HEK293 (cell line): ENCODE results near the gene SLCO4A1.
A peak's percentile ranks its signal among the peaks of the same experiment; 100 is the strongest.

ENCODE experiments used
- CTCF ChIA-PET: fragments of 350-600 bp; formaldehyde crosslinking; extraction: SDS; loops from one replicate; lab custom pipeline; 2021; ENCODE audit warnings: antibody characterized with exemption; lab: Yijun Ruan, JAX
- POLR2A ChIA-PET: fragments of 300-600 bp; formaldehyde crosslinking; extraction: SDS; loops from one replicate; lab custom pipeline; 2020; ENCODE audit warnings: antibody characterized with exemption, inconsistent platforms; lab: Yijun Ruan, JAX
- H3K27ac ChIP-seq: fragments of 200-500 bp; sonication (Bioruptor generic); 2 replicates; pipeline ENCODE4 v1.5.1; 2014; ENCODE audit warnings: low read depth, low read length, control low read depth, inconsistent platforms; ENCODE audit errors: extremely low read depth
- H3K36me3 ChIP-seq, 2 experiments: fragments of 200-500 bp in 1 of 2; sonication (Bioruptor generic) in 1 of 2; 1 replicate in 1 of 2; 2 replicates in 1 of 2; pipeline ENCODE4 v1.5.1; 2014 to 2017; ENCODE audit warnings: inconsistent platforms in 2 of 2, low read length in 2 of 2; ENCODE audit not compliant: control insufficient read depth in 2 of 2, insufficient read depth in 1 of 2
- H3K4me1 ChIP-seq: fragments of 200-500 bp; sonication (Bioruptor generic); 2 replicates; pipeline ENCODE4 v1.5.1; 2014; ENCODE audit warnings: mild to moderate bottlenecking, low read length, inconsistent platforms; ENCODE audit not compliant: control insufficient read depth, insufficient read depth
- H3K4me3 ChIP-seq: 2 replicates; pipeline ENCODE4 v1.5.1; 2011; ENCODE audit warnings: low read depth, mild to moderate bottlenecking, control low read depth, low read length, moderate library complexity
- H3K9me3 ChIP-seq: fragments of 200-500 bp; sonication (Bioruptor generic); 2 replicates; pipeline ENCODE4 v1.5.1; 2014; ENCODE audit warnings: low read depth, low read length, inconsistent platforms; ENCODE audit not compliant: control insufficient read depth, insufficient read depth
- AEBP2 ChIP-seq: fragments of 450-650 bp; formaldehyde crosslinking; IDR thresholded peaks from 2 replicates; pipeline ENCODE4 v1.5.1; 2016; ENCODE audit warnings: missing biosample characterization, missing genetic modification characterization, borderline replicate concordance
- FEZF1 ChIP-seq: fragments of 450-650 bp; formaldehyde crosslinking; IDR thresholded peaks from 2 replicates; pipeline ENCODE4 v1.5.1; 2016; ENCODE audit warnings: missing biosample characterization, missing genetic modification characterization
- GLIS2 ChIP-seq: fragments of 450-650 bp; formaldehyde crosslinking; IDR thresholded peaks from 2 replicates; pipeline ENCODE4 v1.5.1; 2016; ENCODE audit warnings: missing biosample characterization, missing genetic modification characterization
- KLF16 ChIP-seq: fragments of 450-650 bp; formaldehyde crosslinking; IDR thresholded peaks from 2 replicates; pipeline ENCODE4 v1.5.1; 2017; ENCODE audit warnings: missing biosample characterization, missing genetic modification characterization
- PBX3 ChIP-seq: sonication (generic); formaldehyde crosslinking; IDR thresholded peaks from 2 replicates; pipeline ENCODE4 v1.8.1; 2022; ENCODE audit warnings: mild to moderate bottlenecking, moderate library complexity, missing genetic modification reagents
- SP3 ChIP-seq: fragments of 450-650 bp; formaldehyde crosslinking; IDR thresholded peaks from 2 replicates; pipeline ENCODE4 v1.5.1; 2016; ENCODE audit warnings: missing biosample characterization, missing genetic modification characterization
- SP7 ChIP-seq: fragments of 450-650 bp; formaldehyde crosslinking; IDR thresholded peaks from 2 replicates; pipeline ENCODE4 v1.5.1; 2016; ENCODE audit warnings: missing biosample characterization, missing genetic modification characterization
- ZBTB48 ChIP-seq: fragments of 450-650 bp; formaldehyde crosslinking; IDR thresholded peaks from 2 replicates; pipeline ENCODE4 v1.5.1; 2016; ENCODE audit warnings: missing biosample characterization, missing genetic modification characterization
- ZNF394 ChIP-seq: fragments of 450-650 bp; formaldehyde crosslinking; IDR thresholded peaks from 2 replicates; pipeline ENCODE4 v1.5.1; 2016; ENCODE audit warnings: missing biosample characterization, missing genetic modification characterization, mild to moderate bottlenecking, moderate library complexity, borderline replicate concordance
- ZNF555 ChIP-seq: fragments of 450-650 bp; formaldehyde crosslinking; conservative IDR thresholded peaks from 2 replicates; pipeline ENCODE4 v1.5.1; 2017; ENCODE audit warnings: missing biosample characterization, mild to moderate bottlenecking, missing genetic modification characterization, inconsistent platforms
- ZNF600 ChIP-seq: fragments of 450-650 bp; formaldehyde crosslinking; IDR thresholded peaks from 2 replicates; pipeline ENCODE4 v1.5.1; 2016; ENCODE audit warnings: missing biosample characterization, missing genetic modification characterization
- ZNF664 ChIP-seq: fragments of 450-650 bp; formaldehyde crosslinking; IDR thresholded peaks from 2 replicates; pipeline ENCODE4 v1.5.1; 2016; ENCODE audit warnings: missing biosample characterization, missing genetic modification characterization
- ZSCAN16 ChIP-seq: fragments of 450-650 bp; formaldehyde crosslinking; IDR thresholded peaks from 2 replicates; pipeline ENCODE4 v1.5.1; 2016; ENCODE audit warnings: missing biosample characterization, missing genetic modification characterization
- TF ChIP-seq, protein P1 (sequence below): fragments of 450-650 bp; formaldehyde crosslinking; IDR thresholded peaks from 2 replicates; pipeline ENCODE4 v1.5.1; 2016; ENCODE audit warnings: missing biosample characterization, missing genetic modification characterization
- TF ChIP-seq, protein P2 (sequence below): fragments of 450-650 bp; formaldehyde crosslinking; IDR thresholded peaks from 2 replicates; pipeline ENCODE4 v1.5.1; 2016; ENCODE audit warnings: missing biosample characterization, missing genetic modification characterization
- TF ChIP-seq, protein P3 (sequence below): fragments of 450-650 bp; formaldehyde crosslinking; IDR thresholded peaks from 2 replicates; pipeline ENCODE4 v1.5.1; 2016; ENCODE audit warnings: missing biosample characterization, missing genetic modification characterization

SLCO4A1 gene

GRCh38 chr20:62623488-62624324 lies 18.6 kb upstream of the SLCO4A1 start (continued):
- TF ChIP-seq AEBP2 (no peak), KLF16 (tag by site-specific recombination) (peak; percentile 76), SP3 (peak; percentile 75), ZBTB48 (tag by site-specific recombination) (peak; percentile 42; the same call in 1 of the 2 replicates)
- TF ChIP-seq, protein P1, sequence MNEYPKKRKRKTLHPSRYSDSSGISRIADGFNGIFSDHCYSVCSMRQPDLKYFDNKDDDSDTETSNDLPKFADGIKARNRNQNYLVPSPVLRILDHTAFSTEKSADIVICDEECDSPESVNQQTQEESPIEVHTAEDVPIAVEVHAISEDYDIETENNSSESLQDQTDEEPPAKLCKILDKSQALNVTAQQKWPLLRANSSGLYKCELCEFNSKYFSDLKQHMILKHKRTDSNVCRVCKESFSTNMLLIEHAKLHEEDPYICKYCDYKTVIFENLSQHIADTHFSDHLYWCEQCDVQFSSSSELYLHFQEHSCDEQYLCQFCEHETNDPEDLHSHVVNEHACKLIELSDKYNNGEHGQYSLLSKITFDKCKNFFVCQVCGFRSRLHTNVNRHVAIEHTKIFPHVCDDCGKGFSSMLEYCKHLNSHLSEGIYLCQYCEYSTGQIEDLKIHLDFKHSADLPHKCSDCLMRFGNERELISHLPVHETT (tag by site-specific recombination), result 0 out of 2 replicates have a peak, but pooled peaks have one; percentile 18
- TF ChIP-seq, protein P2, sequence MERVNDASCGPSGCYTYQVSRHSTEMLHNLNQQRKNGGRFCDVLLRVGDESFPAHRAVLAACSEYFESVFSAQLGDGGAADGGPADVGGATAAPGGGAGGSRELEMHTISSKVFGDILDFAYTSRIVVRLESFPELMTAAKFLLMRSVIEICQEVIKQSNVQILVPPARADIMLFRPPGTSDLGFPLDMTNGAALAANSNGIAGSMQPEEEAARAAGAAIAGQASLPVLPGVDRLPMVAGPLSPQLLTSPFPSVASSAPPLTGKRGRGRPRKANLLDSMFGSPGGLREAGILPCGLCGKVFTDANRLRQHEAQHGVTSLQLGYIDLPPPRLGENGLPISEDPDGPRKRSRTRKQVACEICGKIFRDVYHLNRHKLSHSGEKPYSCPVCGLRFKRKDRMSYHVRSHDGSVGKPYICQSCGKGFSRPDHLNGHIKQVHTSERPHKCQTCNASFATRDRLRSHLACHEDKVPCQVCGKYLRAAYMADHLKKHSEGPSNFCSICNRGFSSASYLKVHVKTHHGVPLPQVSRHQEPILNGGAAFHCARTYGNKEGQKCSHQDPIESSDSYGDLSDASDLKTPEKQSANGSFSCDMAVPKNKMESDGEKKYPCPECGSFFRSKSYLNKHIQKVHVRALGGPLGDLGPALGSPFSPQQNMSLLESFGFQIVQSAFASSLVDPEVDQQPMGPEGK (tag by site-specific recombination), result peak; percentile 75

- no peak for TF ChIP-seq SP7 (tag by site-specific recombination)
- TF ChIP-seq ZNF555 (tag by site-specific recombination), result no peak
- TF ChIP-seq ZNF394 (tag by site-specific recombination), result peak; percentile 8; the same call in 1 of the 2 replicates
- 0 out of 2 replicates have a peak, but pooled peaks have one; percentile 6 for TF ChIP-seq ZNF600
- peak; percentile 40; the same call in 1 of the 2 replicates for TF ChIP-seq GLIS2 (tag by site-specific recombination)
- no peak for TF ChIP-seq ZNF664 (tag by site-specific recombination)
- TF ChIP-seq FEZF1 (tag by site-specific recombination), result no peak
- TF ChIP-seq PBX3 (CRISPR knock-in tag), result no peak
- TF ChIP-seq, protein P3, sequence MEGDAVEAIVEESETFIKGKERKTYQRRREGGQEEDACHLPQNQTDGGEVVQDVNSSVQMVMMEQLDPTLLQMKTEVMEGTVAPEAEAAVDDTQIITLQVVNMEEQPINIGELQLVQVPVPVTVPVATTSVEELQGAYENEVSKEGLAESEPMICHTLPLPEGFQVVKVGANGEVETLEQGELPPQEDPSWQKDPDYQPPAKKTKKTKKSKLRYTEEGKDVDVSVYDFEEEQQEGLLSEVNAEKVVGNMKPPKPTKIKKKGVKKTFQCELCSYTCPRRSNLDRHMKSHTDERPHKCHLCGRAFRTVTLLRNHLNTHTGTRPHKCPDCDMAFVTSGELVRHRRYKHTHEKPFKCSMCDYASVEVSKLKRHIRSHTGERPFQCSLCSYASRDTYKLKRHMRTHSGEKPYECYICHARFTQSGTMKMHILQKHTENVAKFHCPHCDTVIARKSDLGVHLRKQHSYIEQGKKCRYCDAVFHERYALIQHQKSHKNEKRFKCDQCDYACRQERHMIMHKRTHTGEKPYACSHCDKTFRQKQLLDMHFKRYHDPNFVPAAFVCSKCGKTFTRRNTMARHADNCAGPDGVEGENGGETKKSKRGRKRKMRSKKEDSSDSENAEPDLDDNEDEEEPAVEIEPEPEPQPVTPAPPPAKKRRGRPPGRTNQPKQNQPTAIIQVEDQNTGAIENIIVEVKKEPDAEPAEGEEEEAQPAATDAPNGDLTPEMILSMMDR (tag by site-specific recombination), result 0 out of 2 replicates have a peak, but pooled peaks have one; percentile 11
- TF ChIP-seq ZSCAN16 (tag by site-specific recombination), result no peak
- Histone ChIP-seq H3K27ac (peak overlapping the region; percentile 72; the same call in 1 of the 2 replicates), H3K4me1 (peaks cover 10% of the 10 kb centered on the region), H3K9me3 (no peaks in the 10 kb centered on the region), H3K4me3 (no peak overlapping the region), H3K36me3 (no peaks in the 10 kb centered on the region)
- POLR2A ChIA-PET, result interaction anchor here (1.4 to 1.6 kb wide), 3 partner anchors 9 to 18 kb away, joined by 3 to 12 read pairs (median 4); partner anchors contain the start of gene SLCO4A1
- CTCF ChIA-PET, result interaction anchor here (1.1 to 2.0 kb wide), 3 partner anchors 125 to 214 kb away, joined by 4 to 6 read pairs (median 4); no protein-coding TSS in a partner anchor
Measured at GRCh38 chr20:62624325-62624690, 18.0 kb upstream of the SLCO4A1 start.
